HEK293 (cell line): ENCODE data around the gene ADGRF4.

ENCODE experiments used
- CTCF ChIA-PET: fragments of 350-600 bp; formaldehyde crosslinking; extraction: SDS; loops from one replicate; lab custom pipeline; 2021; ENCODE audit warnings: antibody characterized with exemption; lab: Yijun Ruan, JAX
- POLR2A ChIA-PET: fragments of 300-600 bp; formaldehyde crosslinking; extraction: SDS; loops from one replicate; lab custom pipeline; 2020; ENCODE audit warnings: antibody characterized with exemption, inconsistent platforms; lab: Yijun Ruan, JAX
- H3K27ac ChIP-seq: fragments of 200-500 bp; sonication (Bioruptor generic); 2 replicates; pipeline ENCODE4 v1.5.1; 2014; ENCODE audit warnings: low read depth, low read length, control low read depth, inconsistent platforms; ENCODE audit errors: extremely low read depth
- H3K36me3 ChIP-seq, 2 experiments: fragments of 200-500 bp in 1 of 2; sonication (Bioruptor generic) in 1 of 2; 1 replicate in 1 of 2; 2 replicates in 1 of 2; pipeline ENCODE4 v1.5.1; 2014 to 2017; ENCODE audit warnings: inconsistent platforms in 2 of 2, low read length in 2 of 2; ENCODE audit not compliant: control insufficient read depth in 2 of 2, insufficient read depth in 1 of 2
- H3K4me1 ChIP-seq: fragments of 200-500 bp; sonication (Bioruptor generic); 2 replicates; pipeline ENCODE4 v1.5.1; 2014; ENCODE audit warnings: mild to moderate bottlenecking, low read length, inconsistent platforms; ENCODE audit not compliant: control insufficient read depth, insufficient read depth
- H3K4me3 ChIP-seq: 2 replicates; pipeline ENCODE4 v1.5.1; 2011; ENCODE audit warnings: low read depth, mild to moderate bottlenecking, control low read depth, low read length, moderate library complexity
- H3K9me3 ChIP-seq: fragments of 200-500 bp; sonication (Bioruptor generic); 2 replicates; pipeline ENCODE4 v1.5.1; 2014; ENCODE audit warnings: low read depth, low read length, inconsistent platforms; ENCODE audit not compliant: control insufficient read depth, insufficient read depth
- HOXA7 ChIP-seq: sonication (generic); formaldehyde crosslinking; IDR thresholded peaks from 2 replicates; pipeline ENCODE4 v1.8.1; 2022; ENCODE audit warnings: missing genetic modification reagents, borderline replicate concordance
- HOXD13 ChIP-seq: sonication (generic); formaldehyde crosslinking; IDR thresholded peaks from 2 replicates; pipeline ENCODE4 v1.8.0; 2022; ENCODE audit warnings: missing genetic modification reagents, borderline replicate concordance
- KLF16 ChIP-seq: fragments of 450-650 bp; formaldehyde crosslinking; IDR thresholded peaks from 2 replicates; pipeline ENCODE4 v1.5.1; 2017; ENCODE audit warnings: missing biosample characterization, missing genetic modification characterization
- MEIS1 ChIP-seq: sonication (generic); formaldehyde crosslinking; IDR thresholded peaks from 2 replicates; pipeline ENCODE4 v1.8.1; 2022; ENCODE audit warnings: missing genetic modification reagents, mild to moderate bottlenecking, borderline replicate concordance
- OVOL3 ChIP-seq: fragments of 450-650 bp; formaldehyde crosslinking; IDR thresholded peaks from 2 replicates; pipeline ENCODE4 v1.5.1; 2016; ENCODE audit warnings: missing biosample characterization, missing genetic modification characterization
- PRDM4 ChIP-seq: fragments of 450-650 bp; formaldehyde crosslinking; IDR thresholded peaks from 2 replicates; pipeline ENCODE4 v1.5.1; 2017; ENCODE audit warnings: missing biosample characterization, missing genetic modification characterization
- TCF7L2 ChIP-seq: IDR thresholded peaks from 2 replicates; pipeline ENCODE4 v1.6.1; 2011; ENCODE audit warnings: low read depth, mild to moderate bottlenecking, inconsistent platforms, low read length, moderate library complexity, borderline replicate concordance
- WT1 ChIP-seq: fragments of 450-650 bp; formaldehyde crosslinking; IDR thresholded peaks from 2 replicates; pipeline ENCODE4 v1.5.1; 2016; ENCODE audit warnings: missing biosample characterization, missing genetic modification characterization
- YY1 ChIP-seq: fragments of 450-650 bp; formaldehyde crosslinking; IDR thresholded peaks from 2 replicates; pipeline ENCODE4 v1.5.1; 2018; ENCODE audit warnings: missing biosample characterization, missing genetic modification characterization
- ZIC2 ChIP-seq: fragments of 450-650 bp; formaldehyde crosslinking; IDR thresholded peaks from 2 replicates; pipeline ENCODE4 v1.5.1; 2016; ENCODE audit warnings: missing biosample characterization, missing genetic modification characterization
- ZNF157 ChIP-seq: fragments of 450-650 bp; formaldehyde crosslinking; IDR thresholded peaks from 2 replicates; pipeline ENCODE4 v1.5.1; 2016; ENCODE audit warnings: missing biosample characterization, missing genetic modification characterization
- ZNF223 ChIP-seq: fragments of 450-650 bp; formaldehyde crosslinking; IDR thresholded peaks from 2 replicates; pipeline ENCODE4 v1.5.1; 2016; ENCODE audit warnings: missing biosample characterization, missing genetic modification characterization
- ZNF239 ChIP-seq: fragments of 450-650 bp; formaldehyde crosslinking; IDR thresholded peaks from 2 replicates; pipeline ENCODE4 v1.5.1; 2016; ENCODE audit warnings: missing biosample characterization, missing genetic modification characterization
- ZNF354C ChIP-seq: fragments of 450-650 bp; formaldehyde crosslinking; IDR thresholded peaks from 2 replicates; pipeline ENCODE4 v1.5.1; 2016; ENCODE audit warnings: missing biosample characterization, missing genetic modification characterization, low read depth, borderline replicate concordance
- ZNF404 ChIP-seq: fragments of 450-650 bp; formaldehyde crosslinking; IDR thresholded peaks from 2 replicates; pipeline ENCODE4 v1.5.1; 2017; ENCODE audit warnings: missing biosample characterization, missing genetic modification characterization
- ZNF558 ChIP-seq: fragments of 450-650 bp; formaldehyde crosslinking; IDR thresholded peaks from 2 replicates; pipeline ENCODE4 v1.5.1; 2016; ENCODE audit warnings: missing biosample characterization, missing genetic modification characterization
- ZNF600 ChIP-seq: fragments of 450-650 bp; formaldehyde crosslinking; IDR thresholded peaks from 2 replicates; pipeline ENCODE4 v1.5.1; 2016; ENCODE audit warnings: missing biosample characterization, missing genetic modification characterization
- ZNF785 ChIP-seq: fragments of 450-650 bp; formaldehyde crosslinking; IDR thresholded peaks from 2 replicates; pipeline ENCODE4 v1.5.1; 2016; ENCODE audit warnings: missing biosample characterization, missing genetic modification characterization
- TF ChIP-seq, protein P1 (sequence below): fragments of 450-650 bp; formaldehyde crosslinking; IDR thresholded peaks from 2 replicates; pipeline ENCODE4 v1.5.1; 2016; ENCODE audit warnings: missing biosample characterization, missing genetic modification characterization, low read depth
- TF ChIP-seq, protein P2 (sequence below): fragments of 450-650 bp; formaldehyde crosslinking; IDR thresholded peaks from 2 replicates; pipeline ENCODE4 v1.5.1; 2017; ENCODE audit warnings: missing biosample characterization, missing genetic modification characterization
- TF ChIP-seq, protein P3 (sequence below): fragments of 450-650 bp; formaldehyde crosslinking; IDR thresholded peaks from 2 replicates; pipeline ENCODE4 v1.5.1; 2016; ENCODE audit warnings: missing biosample characterization, missing genetic modification characterization, borderline replicate concordance

Gene ADGRF4

DNA sequence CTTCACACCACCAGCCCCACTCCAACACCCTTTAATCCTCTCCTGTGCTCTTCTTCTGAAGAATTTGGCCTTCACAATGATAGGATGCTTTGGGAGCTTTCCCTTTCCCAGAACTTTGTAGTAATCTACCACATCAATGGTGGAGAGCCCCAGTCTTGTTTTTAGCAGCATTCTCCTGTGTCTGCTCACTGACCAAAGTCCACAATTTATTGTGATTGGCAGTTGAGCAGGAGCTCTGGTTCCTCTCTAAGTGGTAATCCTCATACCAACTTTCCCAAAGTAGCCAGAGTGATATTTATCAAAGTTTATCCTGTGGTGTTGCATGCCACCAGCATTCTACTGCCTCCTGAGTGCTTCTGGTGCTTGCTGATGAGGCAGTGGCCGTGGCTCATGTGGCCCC lies 54.4 kb downstream of the ADGRF4 start (continued):
- TF ChIP-seq, protein P1, sequence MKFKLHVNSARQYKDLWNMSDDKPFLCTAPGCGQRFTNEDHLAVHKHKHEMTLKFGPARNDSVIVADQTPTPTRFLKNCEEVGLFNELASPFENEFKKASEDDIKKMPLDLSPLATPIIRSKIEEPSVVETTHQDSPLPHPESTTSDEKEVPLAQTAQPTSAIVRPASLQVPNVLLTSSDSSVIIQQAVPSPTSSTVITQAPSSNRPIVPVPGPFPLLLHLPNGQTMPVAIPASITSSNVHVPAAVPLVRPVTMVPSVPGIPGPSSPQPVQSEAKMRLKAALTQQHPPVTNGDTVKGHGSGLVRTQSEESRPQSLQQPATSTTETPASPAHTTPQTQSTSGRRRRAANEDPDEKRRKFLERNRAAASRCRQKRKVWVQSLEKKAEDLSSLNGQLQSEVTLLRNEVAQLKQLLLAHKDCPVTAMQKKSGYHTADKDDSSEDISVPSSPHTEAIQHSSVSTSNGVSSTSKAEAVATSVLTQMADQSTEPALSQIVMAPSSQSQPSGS (tag by site-specific recombination): no peak

DNA sequence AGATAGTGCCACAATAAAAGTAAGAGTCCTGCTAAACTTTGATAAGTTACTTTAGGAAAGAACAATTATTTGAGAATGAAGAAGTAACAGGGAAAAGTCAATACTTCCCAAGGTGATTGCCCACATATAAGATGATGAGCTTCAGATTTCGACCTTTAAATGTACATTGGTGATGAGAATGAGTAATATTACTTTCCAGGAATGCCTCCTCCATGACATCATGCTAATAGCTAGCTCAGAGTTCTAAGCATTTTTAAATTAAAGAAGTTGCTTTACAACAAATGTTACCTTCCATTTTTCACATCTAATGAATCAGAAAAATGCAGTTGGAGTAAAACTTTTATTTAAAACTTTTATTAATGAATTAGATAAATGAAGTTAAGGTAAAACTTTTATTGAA lies 61.0 kb downstream of the ADGRF4 start:
- no peak overlapping the region for H3K4me3 ChIP-seq
- TF ChIP-seq, protein P2, sequence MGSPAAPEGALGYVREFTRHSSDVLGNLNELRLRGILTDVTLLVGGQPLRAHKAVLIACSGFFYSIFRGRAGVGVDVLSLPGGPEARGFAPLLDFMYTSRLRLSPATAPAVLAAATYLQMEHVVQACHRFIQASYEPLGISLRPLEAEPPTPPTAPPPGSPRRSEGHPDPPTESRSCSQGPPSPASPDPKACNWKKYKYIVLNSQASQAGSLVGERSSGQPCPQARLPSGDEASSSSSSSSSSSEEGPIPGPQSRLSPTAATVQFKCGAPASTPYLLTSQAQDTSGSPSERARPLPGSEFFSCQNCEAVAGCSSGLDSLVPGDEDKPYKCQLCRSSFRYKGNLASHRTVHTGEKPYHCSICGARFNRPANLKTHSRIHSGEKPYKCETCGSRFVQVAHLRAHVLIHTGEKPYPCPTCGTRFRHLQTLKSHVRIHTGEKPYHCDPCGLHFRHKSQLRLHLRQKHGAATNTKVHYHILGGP (tag by site-specific recombination): peak; percentile 44; the same call in 1 of the 2 replicates
- no peak for TF ChIP-seq OVOL3 (tag by site-specific recombination)
- no peak for TF ChIP-seq YY1
- CTCF ChIA-PET: interaction anchor here (0.5 to 1.2 kb wide), 4 partner anchors 8 to 188 kb away, joined by 3 to 4 read pairs (median 3); no protein-coding TSS in a partner anchor
- H3K4me1 ChIP-seq: no peaks in the 10 kb centered on the region
- H3K27ac ChIP-seq: no peak overlapping the region
- no peaks in the 10 kb centered on the region for H3K36me3 ChIP-seq
- POLR2A ChIA-PET: no interaction called here
- H3K9me3 ChIP-seq: no peaks in the 10 kb centered on the region

GRCh38 chr6:47762502-47762901 lies 64.1 kb downstream of the ADGRF4 start:
- H3K4me3 ChIP-seq: no peak overlapping the region
- H3K4me1 ChIP-seq: no peaks in the 10 kb centered on the region
- TF ChIP-seq ZNF404: no peak
- TF ChIP-seq PRDM4: no peak
- no peak for TF ChIP-seq ZNF785 (tag by site-specific recombination)
- no peak for TF ChIP-seq TCF7L2
- no peak for TF ChIP-seq ZNF600 (tag by site-specific recombination)
- no peak for TF ChIP-seq ZIC2 (tag by site-specific recombination)
- TF ChIP-seq YY1: no peak
- no peak for TF ChIP-seq MEIS1 (CRISPR knock-in tag)
- no peak for TF ChIP-seq HOXA7
- no peak for TF ChIP-seq ZNF239 (tag by site-specific recombination)
- TF ChIP-seq ZNF558 (tag by site-specific recombination): no peak
- TF ChIP-seq KLF16 (tag by site-specific recombination): no peak
- TF ChIP-seq ZNF354C (tag by site-specific recombination): no peak
- no peak for TF ChIP-seq WT1
- TF ChIP-seq, all 188 proteins: peak for 0
- H3K27ac ChIP-seq: no peak overlapping the region
- CTCF ChIA-PET: no interaction called here
- H3K9me3 ChIP-seq: no peaks in the 10 kb centered on the region
- POLR2A ChIA-PET: no interaction called here
- H3K36me3 ChIP-seq: no peaks in the 10 kb centered on the region

GRCh38 chr6:47766445-47766844 lies 68.1 kb downstream of the ADGRF4 start:
- H3K9me3 ChIP-seq: no peaks in the 10 kb centered on the region
- H3K27ac ChIP-seq: no peak overlapping the region
- ChIA-PET CTCF (interaction anchor here (1.0 to 1.2 kb wide), 3 partner anchors 10 to 136 kb away, joined by 3 read pairs; no protein-coding TSS in a partner anchor), POLR2A (no interaction called here)
- no peaks in the 10 kb centered on the region for H3K36me3 ChIP-seq
- H3K4me1 ChIP-seq: no peaks in the 10 kb centered on the region
- H3K4me3 ChIP-seq: no peak overlapping the region
- TF ChIP-seq ZNF157 (tag by site-specific recombination) (no peak), HOXD13 (CRISPR knock-in tag) (no peak), ZNF223 (tag by site-specific recombination) (no peak)
- TF ChIP-seq, protein P3, sequence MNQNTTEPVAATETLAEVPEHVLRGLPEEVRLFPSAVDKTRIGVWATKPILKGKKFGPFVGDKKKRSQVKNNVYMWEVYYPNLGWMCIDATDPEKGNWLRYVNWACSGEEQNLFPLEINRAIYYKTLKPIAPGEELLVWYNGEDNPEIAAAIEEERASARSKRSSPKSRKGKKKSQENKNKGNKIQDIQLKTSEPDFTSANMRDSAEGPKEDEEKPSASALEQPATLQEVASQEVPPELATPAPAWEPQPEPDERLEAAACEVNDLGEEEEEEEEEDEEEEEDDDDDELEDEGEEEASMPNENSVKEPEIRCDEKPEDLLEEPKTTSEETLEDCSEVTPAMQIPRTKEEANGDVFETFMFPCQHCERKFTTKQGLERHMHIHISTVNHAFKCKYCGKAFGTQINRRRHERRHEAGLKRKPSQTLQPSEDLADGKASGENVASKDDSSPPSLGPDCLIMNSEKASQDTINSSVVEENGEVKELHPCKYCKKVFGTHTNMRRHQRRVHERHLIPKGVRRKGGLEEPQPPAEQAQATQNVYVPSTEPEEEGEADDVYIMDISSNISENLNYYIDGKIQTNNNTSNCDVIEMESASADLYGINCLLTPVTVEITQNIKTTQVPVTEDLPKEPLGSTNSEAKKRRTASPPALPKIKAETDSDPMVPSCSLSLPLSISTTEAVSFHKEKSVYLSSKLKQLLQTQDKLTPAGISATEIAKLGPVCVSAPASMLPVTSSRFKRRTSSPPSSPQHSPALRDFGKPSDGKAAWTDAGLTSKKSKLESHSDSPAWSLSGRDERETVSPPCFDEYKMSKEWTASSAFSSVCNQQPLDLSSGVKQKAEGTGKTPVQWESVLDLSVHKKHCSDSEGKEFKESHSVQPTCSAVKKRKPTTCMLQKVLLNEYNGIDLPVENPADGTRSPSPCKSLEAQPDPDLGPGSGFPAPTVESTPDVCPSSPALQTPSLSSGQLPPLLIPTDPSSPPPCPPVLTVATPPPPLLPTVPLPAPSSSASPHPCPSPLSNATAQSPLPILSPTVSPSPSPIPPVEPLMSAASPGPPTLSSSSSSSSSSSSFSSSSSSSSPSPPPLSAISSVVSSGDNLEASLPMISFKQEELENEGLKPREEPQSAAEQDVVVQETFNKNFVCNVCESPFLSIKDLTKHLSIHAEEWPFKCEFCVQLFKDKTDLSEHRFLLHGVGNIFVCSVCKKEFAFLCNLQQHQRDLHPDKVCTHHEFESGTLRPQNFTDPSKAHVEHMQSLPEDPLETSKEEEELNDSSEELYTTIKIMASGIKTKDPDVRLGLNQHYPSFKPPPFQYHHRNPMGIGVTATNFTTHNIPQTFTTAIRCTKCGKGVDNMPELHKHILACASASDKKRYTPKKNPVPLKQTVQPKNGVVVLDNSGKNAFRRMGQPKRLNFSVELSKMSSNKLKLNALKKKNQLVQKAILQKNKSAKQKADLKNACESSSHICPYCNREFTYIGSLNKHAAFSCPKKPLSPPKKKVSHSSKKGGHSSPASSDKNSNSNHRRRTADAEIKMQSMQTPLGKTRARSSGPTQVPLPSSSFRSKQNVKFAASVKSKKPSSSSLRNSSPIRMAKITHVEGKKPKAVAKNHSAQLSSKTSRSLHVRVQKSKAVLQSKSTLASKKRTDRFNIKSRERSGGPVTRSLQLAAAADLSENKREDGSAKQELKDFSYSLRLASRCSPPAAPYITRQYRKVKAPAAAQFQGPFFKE (tag by site-specific recombination): no peak
